ENCODE results near the gene BLOC1S6. TPM values are rescaled to one million over a fixed set of nuclear protein-coding genes. Genes with fewer than 3 reads are reported as not detected.

BLOC1S6 gene
- total and polyA plus RNA-seq, 9 of the 15 experiments (the other 6 are each of a cell fraction or from before 2014, with no cell fraction given) = 18.2 to 72.4 (median 38.4) TPM

DNA sequence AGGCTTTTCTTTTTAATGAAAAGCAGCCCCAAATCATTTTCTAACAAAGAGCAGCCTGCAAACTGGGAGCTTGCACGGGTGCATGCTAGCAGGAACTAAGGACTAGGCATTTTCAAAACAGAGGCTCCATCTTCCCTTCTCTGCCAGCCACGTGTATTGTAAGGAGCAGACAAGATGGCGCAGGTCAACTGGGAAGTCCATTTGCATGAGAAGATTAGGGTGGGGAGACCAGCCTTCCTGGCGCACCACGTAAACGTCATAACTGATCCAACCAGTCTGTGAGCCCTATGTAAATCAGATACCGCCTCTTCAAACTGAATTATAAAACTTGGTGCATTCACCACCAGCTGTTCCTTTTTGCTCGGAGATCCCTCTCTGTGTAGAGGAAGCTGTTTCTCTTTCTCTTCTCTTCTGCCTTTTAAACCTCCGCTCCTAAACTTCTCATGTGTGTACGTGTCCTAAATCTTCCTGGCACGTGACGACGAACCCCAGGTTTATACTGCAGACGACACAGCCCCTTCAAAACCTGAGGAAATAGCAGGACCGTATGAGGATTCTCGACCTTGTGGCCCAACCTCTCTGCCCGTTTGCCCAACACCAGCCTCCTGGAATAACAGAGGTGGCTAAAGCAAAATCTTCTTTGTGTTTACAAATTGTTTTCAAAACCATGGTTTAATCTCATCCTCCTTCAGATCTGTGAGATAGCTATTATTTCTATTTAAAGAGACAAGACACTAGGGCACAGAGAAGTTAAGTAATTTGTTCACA is 38.2 kb upstream of the BLOC1S6 start (continued):
- TF ChIP-seq, protein P1, sequence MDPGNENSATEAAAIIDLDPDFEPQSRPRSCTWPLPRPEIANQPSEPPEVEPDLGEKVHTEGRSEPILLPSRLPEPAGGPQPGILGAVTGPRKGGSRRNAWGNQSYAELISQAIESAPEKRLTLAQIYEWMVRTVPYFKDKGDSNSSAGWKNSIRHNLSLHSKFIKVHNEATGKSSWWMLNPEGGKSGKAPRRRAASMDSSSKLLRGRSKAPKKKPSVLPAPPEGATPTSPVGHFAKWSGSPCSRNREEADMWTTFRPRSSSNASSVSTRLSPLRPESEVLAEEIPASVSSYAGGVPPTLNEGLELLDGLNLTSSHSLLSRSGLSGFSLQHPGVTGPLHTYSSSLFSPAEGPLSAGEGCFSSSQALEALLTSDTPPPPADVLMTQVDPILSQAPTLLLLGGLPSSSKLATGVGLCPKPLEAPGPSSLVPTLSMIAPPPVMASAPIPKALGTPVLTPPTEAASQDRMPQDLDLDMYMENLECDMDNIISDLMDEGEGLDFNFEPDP (CRISPR knock-in tag; IDR thresholded peaks at IDR 0.05) = no peak
- TF ChIP-seq ZNF589 (CRISPR knock-in tag; IDR thresholded peaks at IDR 0.05; ENCODE audit: low read depth) = no peak
- no peak for TF ChIP-seq HDAC2 (IDR thresholded peaks at IDR 0.05)
- no peak for TF ChIP-seq SRSF9 (IDR thresholded peaks at IDR 0.05; ENCODE audit: borderline replicate concordance, low read depth, low read length)
- TF ChIP-seq NCOA6 (IDR thresholded peaks at IDR 0.05) = no peak
- TF ChIP-seq, protein P2, sequence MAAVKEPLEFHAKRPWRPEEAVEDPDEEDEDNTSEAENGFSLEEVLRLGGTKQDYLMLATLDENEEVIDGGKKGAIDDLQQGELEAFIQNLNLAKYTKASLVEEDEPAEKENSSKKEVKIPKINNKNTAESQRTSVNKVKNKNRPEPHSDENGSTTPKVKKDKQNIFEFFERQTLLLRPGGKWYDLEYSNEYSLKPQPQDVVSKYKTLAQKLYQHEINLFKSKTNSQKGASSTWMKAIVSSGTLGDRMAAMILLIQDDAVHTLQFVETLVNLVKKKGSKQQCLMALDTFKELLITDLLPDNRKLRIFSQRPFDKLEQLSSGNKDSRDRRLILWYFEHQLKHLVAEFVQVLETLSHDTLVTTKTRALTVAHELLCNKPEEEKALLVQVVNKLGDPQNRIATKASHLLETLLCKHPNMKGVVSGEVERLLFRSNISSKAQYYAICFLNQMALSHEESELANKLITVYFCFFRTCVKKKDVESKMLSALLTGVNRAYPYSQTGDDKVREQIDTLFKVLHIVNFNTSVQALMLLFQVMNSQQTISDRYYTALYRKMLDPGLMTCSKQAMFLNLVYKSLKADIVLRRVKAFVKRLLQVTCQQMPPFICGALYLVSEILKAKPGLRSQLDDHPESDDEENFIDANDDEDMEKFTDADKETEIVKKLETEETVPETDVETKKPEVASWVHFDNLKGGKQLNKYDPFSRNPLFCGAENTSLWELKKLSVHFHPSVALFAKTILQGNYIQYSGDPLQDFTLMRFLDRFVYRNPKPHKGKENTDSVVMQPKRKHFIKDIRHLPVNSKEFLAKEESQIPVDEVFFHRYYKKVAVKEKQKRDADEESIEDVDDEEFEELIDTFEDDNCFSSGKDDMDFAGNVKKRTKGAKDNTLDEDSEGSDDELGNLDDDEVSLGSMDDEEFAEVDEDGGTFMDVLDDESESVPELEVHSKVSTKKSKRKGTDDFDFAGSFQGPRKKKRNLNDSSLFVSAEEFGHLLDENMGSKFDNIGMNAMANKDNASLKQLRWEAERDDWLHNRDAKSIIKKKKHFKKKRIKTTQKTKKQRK (IDR thresholded peaks at IDR 0.05; ENCODE audit: borderline replicate concordance, low read depth, low read length) = no peak
- no peak for TF ChIP-seq TCF3 (CRISPR knock-in tag; IDR thresholded peaks at IDR 0.05)
- no peak for TF ChIP-seq ARHGAP35 (IDR thresholded peaks at IDR 0.05; ENCODE audit: partially characterized antibody)
- TF ChIP-seq, protein P3, sequence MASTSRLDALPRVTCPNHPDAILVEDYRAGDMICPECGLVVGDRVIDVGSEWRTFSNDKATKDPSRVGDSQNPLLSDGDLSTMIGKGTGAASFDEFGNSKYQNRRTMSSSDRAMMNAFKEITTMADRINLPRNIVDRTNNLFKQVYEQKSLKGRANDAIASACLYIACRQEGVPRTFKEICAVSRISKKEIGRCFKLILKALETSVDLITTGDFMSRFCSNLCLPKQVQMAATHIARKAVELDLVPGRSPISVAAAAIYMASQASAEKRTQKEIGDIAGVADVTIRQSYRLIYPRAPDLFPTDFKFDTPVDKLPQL (IDR thresholded peaks at IDR 0.05; ENCODE audit: extremely low read depth, insufficient read length) = no peak
- no peak for TF ChIP-seq CBFA2T3 (IDR thresholded peaks at IDR 0.05)
- TF ChIP-seq, protein P4, sequence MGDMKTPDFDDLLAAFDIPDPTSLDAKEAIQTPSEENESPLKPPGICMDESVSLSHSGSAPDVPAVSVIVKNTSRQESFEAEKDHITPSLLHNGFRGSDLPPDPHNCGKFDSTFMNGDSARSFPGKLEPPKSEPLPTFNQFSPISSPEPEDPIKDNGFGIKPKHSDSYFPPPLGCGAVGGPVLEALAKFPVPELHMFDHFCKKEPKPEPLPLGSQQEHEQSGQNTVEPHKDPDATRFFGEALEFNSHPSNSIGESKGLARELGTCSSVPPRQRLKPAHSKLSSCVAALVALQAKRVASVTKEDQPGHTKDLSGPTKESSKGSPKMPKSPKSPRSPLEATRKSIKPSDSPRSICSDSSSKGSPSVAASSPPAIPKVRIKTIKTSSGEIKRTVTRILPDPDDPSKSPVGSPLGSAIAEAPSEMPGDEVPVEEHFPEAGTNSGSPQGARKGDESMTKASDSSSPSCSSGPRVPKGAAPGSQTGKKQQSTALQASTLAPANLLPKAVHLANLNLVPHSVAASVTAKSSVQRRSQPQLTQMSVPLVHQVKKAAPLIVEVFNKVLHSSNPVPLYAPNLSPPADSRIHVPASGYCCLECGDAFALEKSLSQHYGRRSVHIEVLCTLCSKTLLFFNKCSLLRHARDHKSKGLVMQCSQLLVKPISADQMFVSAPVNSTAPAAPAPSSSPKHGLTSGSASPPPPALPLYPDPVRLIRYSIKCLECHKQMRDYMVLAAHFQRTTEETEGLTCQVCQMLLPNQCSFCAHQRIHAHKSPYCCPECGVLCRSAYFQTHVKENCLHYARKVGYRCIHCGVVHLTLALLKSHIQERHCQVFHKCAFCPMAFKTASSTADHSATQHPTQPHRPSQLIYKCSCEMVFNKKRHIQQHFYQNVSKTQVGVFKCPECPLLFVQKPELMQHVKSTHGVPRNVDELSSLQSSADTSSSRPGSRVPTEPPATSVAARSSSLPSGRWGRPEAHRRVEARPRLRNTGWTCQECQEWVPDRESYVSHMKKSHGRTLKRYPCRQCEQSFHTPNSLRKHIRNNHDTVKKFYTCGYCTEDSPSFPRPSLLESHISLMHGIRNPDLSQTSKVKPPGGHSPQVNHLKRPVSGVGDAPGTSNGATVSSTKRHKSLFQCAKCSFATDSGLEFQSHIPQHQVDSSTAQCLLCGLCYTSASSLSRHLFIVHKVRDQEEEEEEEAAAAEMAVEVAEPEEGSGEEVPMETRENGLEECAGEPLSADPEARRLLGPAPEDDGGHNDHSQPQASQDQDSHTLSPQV (IDR thresholded peaks at IDR 0.05) = peak; percentile 80
- TF ChIP-seq, protein P5, sequence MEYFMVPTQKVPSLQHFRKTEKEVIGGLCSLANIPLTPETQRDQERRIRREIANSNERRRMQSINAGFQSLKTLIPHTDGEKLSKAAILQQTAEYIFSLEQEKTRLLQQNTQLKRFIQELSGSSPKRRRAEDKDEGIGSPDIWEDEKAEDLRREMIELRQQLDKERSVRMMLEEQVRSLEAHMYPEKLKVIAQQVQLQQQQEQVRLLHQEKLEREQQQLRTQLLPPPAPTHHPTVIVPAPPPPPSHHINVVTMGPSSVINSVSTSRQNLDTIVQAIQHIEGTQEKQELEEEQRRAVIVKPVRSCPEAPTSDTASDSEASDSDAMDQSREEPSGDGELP (CRISPR knock-in tag; IDR thresholded peaks at IDR 0.05; ENCODE audit: borderline replicate concordance) = peak; percentile 67
- TF ChIP-seq L3MBTL2 (IDR thresholded peaks at IDR 0.05) = peak; percentile 82
- TF ChIP-seq, protein P6, sequence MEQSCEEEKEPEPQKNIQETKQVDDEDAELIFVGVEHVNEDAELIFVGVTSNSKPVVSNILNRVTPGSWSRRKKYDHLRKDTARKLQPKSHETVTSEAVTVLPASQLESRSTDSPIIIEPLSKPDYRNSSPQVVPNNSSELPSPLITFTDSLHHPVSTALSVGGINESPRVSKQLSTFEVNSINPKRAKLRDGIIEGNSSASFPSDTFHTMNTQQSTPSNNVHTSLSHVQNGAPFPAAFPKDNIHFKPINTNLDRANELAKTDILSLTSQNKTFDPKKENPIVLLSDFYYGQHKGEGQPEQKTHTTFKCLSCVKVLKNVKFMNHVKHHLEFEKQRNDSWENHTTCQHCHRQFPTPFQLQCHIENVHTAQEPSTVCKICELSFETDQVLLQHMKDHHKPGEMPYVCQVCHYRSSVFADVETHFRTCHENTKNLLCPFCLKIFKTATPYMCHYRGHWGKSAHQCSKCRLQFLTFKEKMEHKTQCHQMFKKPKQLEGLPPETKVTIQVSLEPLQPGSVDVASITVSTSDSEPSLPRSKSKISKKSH (CRISPR knock-in tag; IDR thresholded peaks at IDR 0.05) = no peak
- no peak for TF ChIP-seq ZEB2 (IDR thresholded peaks at IDR 0.05)
- no peak for TF ChIP-seq CSDE1 (IDR thresholded peaks at IDR 0.05)

Data from K562 (cell line).